ENCODE measurements around the gene SLC9A1.

DNA sequence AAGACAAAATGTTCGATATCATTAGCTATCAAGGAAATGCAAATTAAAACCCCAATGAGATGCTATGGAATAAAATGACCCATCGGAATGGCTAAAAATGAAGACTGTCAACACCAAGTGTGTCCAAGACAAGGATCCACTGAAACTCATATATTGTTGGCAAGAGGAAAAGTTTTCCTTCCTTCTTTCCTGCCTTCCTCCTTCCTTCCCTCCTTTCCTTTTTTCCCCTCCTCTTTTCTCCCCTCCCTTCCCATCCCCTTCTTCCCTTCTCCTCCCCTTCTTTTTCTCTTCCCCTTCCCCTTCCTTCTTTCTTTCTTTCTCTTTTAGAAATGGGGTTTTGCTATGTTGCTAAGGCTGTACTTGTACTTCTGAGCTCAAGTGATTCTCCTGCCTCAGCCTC is 78.1 kb downstream of the SLC9A1 start:
- TF ChIP-seq FOXM1 (IDR thresholded peaks at IDR 0.05; ENCODE audit: borderline replicate concordance) = no peak
- no peak for TF ChIP-seq FOXK2 (IDR thresholded peaks at IDR 0.05)
- TF ChIP-seq BHLHE40 (IDR thresholded peaks at IDR 0.05; ENCODE audit: borderline replicate concordance) = no peak
- TF ChIP-seq SP1 (IDR thresholded peaks at IDR 0.05) = no peak
- no peak for TF ChIP-seq HDGF (IDR thresholded peaks at IDR 0.05; ENCODE audit: borderline replicate concordance)

Measured in HEK293T (cell line).